PC-9 (cell line): ENCODE measurements around the gene OR6C3.

Experiments used
- EZH2 ChIP-seq: fragments of 200-600 bp; sonication (generic); IDR thresholded peaks from 2 replicates; pipeline ENCODE4 v1.8.0; 2017; ENCODE audit warnings: antibody characterized with exemption, low read depth
- TF ChIP-seq, protein P1 (sequence below): fragments of 200-600 bp; sonication (generic); conservative IDR thresholded peaks from 2 replicates; pipeline ENCODE4 v1.6.1; 2017; ENCODE audit warnings: mixed run types, antibody characterized with exemption, mild to moderate bottlenecking, moderate library complexity

DNA sequence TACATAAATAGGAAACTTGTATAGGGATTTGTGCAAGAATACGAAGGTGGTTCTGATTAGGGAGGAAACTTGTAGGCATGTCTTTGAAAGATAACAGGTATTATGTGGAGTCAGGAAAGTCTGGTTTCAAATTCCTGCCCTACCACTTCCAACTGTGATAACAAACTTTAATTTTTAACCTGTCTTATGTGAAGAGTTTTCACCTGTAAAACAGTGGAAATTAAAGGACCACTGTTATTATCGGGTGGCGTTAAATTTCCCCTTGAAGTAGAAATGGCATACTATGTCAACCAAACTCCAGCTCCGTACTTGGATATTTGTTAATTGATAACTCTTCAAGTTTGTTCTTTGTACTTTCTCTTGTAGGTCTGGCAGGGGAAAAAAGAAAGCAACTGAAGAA is 10.3 kb upstream of the OR6C3 start:
- TF ChIP-seq, protein P1, sequence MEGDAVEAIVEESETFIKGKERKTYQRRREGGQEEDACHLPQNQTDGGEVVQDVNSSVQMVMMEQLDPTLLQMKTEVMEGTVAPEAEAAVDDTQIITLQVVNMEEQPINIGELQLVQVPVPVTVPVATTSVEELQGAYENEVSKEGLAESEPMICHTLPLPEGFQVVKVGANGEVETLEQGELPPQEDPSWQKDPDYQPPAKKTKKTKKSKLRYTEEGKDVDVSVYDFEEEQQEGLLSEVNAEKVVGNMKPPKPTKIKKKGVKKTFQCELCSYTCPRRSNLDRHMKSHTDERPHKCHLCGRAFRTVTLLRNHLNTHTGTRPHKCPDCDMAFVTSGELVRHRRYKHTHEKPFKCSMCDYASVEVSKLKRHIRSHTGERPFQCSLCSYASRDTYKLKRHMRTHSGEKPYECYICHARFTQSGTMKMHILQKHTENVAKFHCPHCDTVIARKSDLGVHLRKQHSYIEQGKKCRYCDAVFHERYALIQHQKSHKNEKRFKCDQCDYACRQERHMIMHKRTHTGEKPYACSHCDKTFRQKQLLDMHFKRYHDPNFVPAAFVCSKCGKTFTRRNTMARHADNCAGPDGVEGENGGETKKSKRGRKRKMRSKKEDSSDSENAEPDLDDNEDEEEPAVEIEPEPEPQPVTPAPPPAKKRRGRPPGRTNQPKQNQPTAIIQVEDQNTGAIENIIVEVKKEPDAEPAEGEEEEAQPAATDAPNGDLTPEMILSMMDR: no peak
- TF ChIP-seq EZH2: no peak
